HFFc6 (cell line): ENCODE data around the gene AHCTF1. TPM values are rescaled to one million over a fixed set of nuclear protein-coding genes. Genes with fewer than 3 reads are reported as not detected.

ENCODE experiments used
- DNase-seq: peaks from one replicate; pipeline ENCODE4 v3.0.0-alpha.2; 2018
- H3K27ac Mint-ChIP-seq: 2 replicates; pipeline ENCODE4 v1.8.0; 2020; ENCODE audit warnings: mild to moderate bottlenecking, mixed read lengths
- H3K27me3 Mint-ChIP-seq: 2 replicates; pipeline ENCODE4 v1.8.0; 2021; ENCODE audit warnings: mild to moderate bottlenecking, moderate library complexity, mixed read lengths; ENCODE audit not compliant: insufficient read depth
- H3K36me3 Mint-ChIP-seq: 2 replicates; pipeline ENCODE4 v1.8.0; 2021; ENCODE audit warnings: low read depth, mixed read lengths
- H3K4me1 Mint-ChIP-seq: 2 replicates; pipeline ENCODE4 v1.8.0; 2020; ENCODE audit warnings: low read depth, mixed read lengths
- H3K4me3 Mint-ChIP-seq: 2 replicates; pipeline ENCODE4 v1.8.0; 2020; ENCODE audit warnings: mild to moderate bottlenecking, moderate library complexity, mixed read lengths
- H3K9me3 Mint-ChIP-seq: 2 replicates; pipeline ENCODE4 v1.8.0; 2020; ENCODE audit warnings: mild to moderate bottlenecking, mixed read lengths
- CTCF ChIP-seq: fragments of 200-600 bp; sonication (generic); IDR thresholded peaks from 2 replicates; pipeline ENCODE4 v1.5.0; 2021; ENCODE audit warnings: antibody characterized with exemption, mild to moderate bottlenecking
- total RNA-seq, 6 experiments: library from RNA; stranded (reverse); fragmentation: NEBNext Ultra II Directional; extraction: Animal tissue kit (Norgen Biotek cat#: 25700); gene quantifications; 2 replicates in 1 of 6; 3 replicates in 5 of 6; pipeline ENCODE4 v1.2.3, GENCODE V29; 2021

AHCTF1 gene
- total RNA-seq, 6 experiments from 2014 or later, result 28.2 to 32.8 (median 30.6) TPM

GRCh38 chr1:246791303-246791918 is 140.3 kb downstream of the AHCTF1 start:
- no peak for DNase-seq

GRCh38 chr1:246790833-246791232 is 140.9 kb downstream of the AHCTF1 start:
- Mint-ChIP-seq H3K27me3 (peaks cover 7% of the 10 kb centered on the region), H3K27ac (no peak overlapping the region), H3K4me1 (peaks cover 19% of the 10 kb centered on the region), H3K4me3 (no peak overlapping the region), H3K36me3 (no peaks in the 10 kb centered on the region), H3K9me3 (peaks cover 2% of the 10 kb centered on the region)
- no peak for TF ChIP-seq CTCF
- no peak for DNase-seq

More at GRCh38 chr1:246791303-246791918, 140.3 kb downstream of the AHCTF1 start:
- TF ChIP-seq CTCF, result no peak
- H3K36me3 Mint-ChIP-seq, result no peaks in the 10 kb centered on the region
- H3K9me3 Mint-ChIP-seq, result no peaks in the 10 kb centered on the region; the same call in 1 of the 2 replicates
- peaks cover 7% of the 10 kb centered on the region for H3K27me3 Mint-ChIP-seq
- no peak overlapping the region for H3K4me3 Mint-ChIP-seq
- H3K27ac Mint-ChIP-seq, result no peak overlapping the region
- peaks cover 19% of the 10 kb centered on the region for H3K4me1 Mint-ChIP-seq

- no peak for TF ChIP-seq CTCF
- H3K4me1 Mint-ChIP-seq, result peaks cover 16% of the 10 kb centered on the region
- peaks cover 7% of the 10 kb centered on the region for H3K27me3 Mint-ChIP-seq
- H3K27ac Mint-ChIP-seq, result no peak overlapping the region
- H3K36me3 Mint-ChIP-seq, result no peaks in the 10 kb centered on the region
- DNase-seq, result no peak
- no peak overlapping the region for H3K4me3 Mint-ChIP-seq
- H3K9me3 Mint-ChIP-seq, result peaks cover 7% of the 10 kb centered on the region
Observed at GRCh38 chr1:246790364-246790763, 141.4 kb downstream of the AHCTF1 start.

GRCh38 chr1:246789454-246790339 is 142.1 kb downstream of the AHCTF1 start:
- H3K9me3 Mint-ChIP-seq, result peaks cover 10% of the 10 kb centered on the region
- no peaks in the 10 kb centered on the region for H3K36me3 Mint-ChIP-seq
- H3K4me1 Mint-ChIP-seq, result peaks cover 16% of the 10 kb centered on the region
- TF ChIP-seq CTCF, result no peak
- H3K27me3 Mint-ChIP-seq, result peaks cover 7% of the 10 kb centered on the region
- DNase-seq, result no peak
- no peak overlapping the region for H3K27ac Mint-ChIP-seq
- H3K4me3 Mint-ChIP-seq, result no peak overlapping the region

Other genes starting within 250 kb of the AHCTF1 start
- 10 to 100 TPM; 21.3 to 27.2 (median 25.6) TPM for gene SCCPDH, start 207.5 kb downstream of the AHCTF1 start, total RNA-seq
- 1 to 10 TPM in 5 of 6 experiments, under 1 TPM in 1; 0.78 to 3.2 (median 2.6) TPM for gene ZNF695, start 76.1 kb upstream of the AHCTF1 start, total RNA-seq
- 1 to 10 TPM; 1.3 to 1.9 (median 1.5) TPM for gene ZNF670, start 146.9 kb upstream of the AHCTF1 start, total RNA-seq
- 1 to 10 TPM; 4.4 to 5.4 (median 4.8) TPM for gene ZNF669, start 172.4 kb upstream of the AHCTF1 start, total RNA-seq
- 10 to 100 TPM; 10.3 to 17.2 (median 14.0) TPM for gene ZNF124, start 240.1 kb upstream of the AHCTF1 start, total RNA-seq